PC-9 (cell line): ENCODE results near the gene FITM1. TPM values are rescaled to one million over a fixed set of nuclear protein-coding genes. Genes with fewer than 3 reads are reported as not detected.

Source experiments
- BruUV-seq: library from RNA; stranded (reverse); fragments of 400-500 nt; replicated peaks from 2 replicates; lab custom pipeline; 2021; lab: Mats Ljungman, UMichigan
- CTCF ChIA-PET: fragments of 300-600 bp; sonication (Branson Sonifier 250); formaldehyde crosslinking; loops from one replicate; lab custom pipeline; 2022; ENCODE audit warnings: antibody characterized with exemption; lab: Charles Lee
- POLR2A ChIA-PET: fragments of 300-600 bp; sonication (Branson Sonifier 250); formaldehyde crosslinking; loops from one replicate; lab custom pipeline; 2022; ENCODE audit warnings: antibody characterized with exemption; ENCODE audit not compliant: unreplicated experiment; lab: Charles Lee
- DNase-seq, 2 experiments: peaks; one replicate each; pipeline versions ENCODE4 v3.0.0 to v3.0.0-alpha.2; 2015 to 2022; ENCODE audit warnings: mixed read lengths in 1 of 2
- H2AFZ ChIP-seq: fragments of 200-600 bp; sonication (generic); 2 replicates; pipeline ENCODE4 v1.8.1; 2017; ENCODE audit warnings: antibody characterized with exemption
- H3F3A ChIP-seq: fragments of 200-600 bp; sonication (generic); 2 replicates; pipeline ENCODE4 v1.8.1; 2017; ENCODE audit warnings: antibody characterized with exemption, mild to moderate bottlenecking, low read depth; ENCODE audit not compliant: insufficient read depth
- H3K27ac ChIP-seq: fragments of 200-600 bp; sonication (generic); 2 replicates; pipeline ENCODE4 v1.6.1; 2016; ENCODE audit warnings: mixed run types
- H3K27me3 ChIP-seq: fragments of 200-600 bp; sonication (generic); 2 replicates; pipeline ENCODE4 v1.6.1; 2016; ENCODE audit warnings: low read depth, mixed run types; ENCODE audit not compliant: insufficient read depth
- H3K36me3 ChIP-seq: fragments of 200-600 bp; sonication (generic); 2 replicates; pipeline ENCODE4 v1.6.1; 2016; ENCODE audit warnings: low read depth, mixed run types
- H3K4me1 ChIP-seq: fragments of 200-600 bp; sonication (generic); replicated peaks from 2 replicates; pipeline ENCODE4 v1.6.1; 2016; ENCODE audit warnings: mixed run types; ENCODE audit not compliant: insufficient read depth
- H3K4me2 ChIP-seq: fragments of 200-600 bp; sonication (generic); 2 replicates; pipeline ENCODE4 v1.6.1; 2017; ENCODE audit warnings: mixed run types
- H3K4me3 ChIP-seq: fragments of 200-600 bp; sonication (generic); 2 replicates; pipeline ENCODE4 v1.6.1; 2016; ENCODE audit warnings: mixed run types
- H3K79me2 ChIP-seq: fragments of 200-600 bp; sonication (generic); 2 replicates; pipeline ENCODE4 v1.6.1; 2017; ENCODE audit warnings: low read depth, mixed run types
- H3K9me2 ChIP-seq: fragments of 200-600 bp; sonication (generic); 2 replicates; pipeline ENCODE4 v1.8.1; 2017; ENCODE audit warnings: mild to moderate bottlenecking; ENCODE audit not compliant: insufficient read depth
- H3K9me3 ChIP-seq: fragments of 200-600 bp; sonication (generic); 2 replicates; pipeline ENCODE4 v1.8.1; 2016; ENCODE audit warnings: low read depth; ENCODE audit not compliant: insufficient read depth
- H4K20me1 ChIP-seq: fragments of 200-600 bp; sonication (generic); 2 replicates; pipeline ENCODE4 v1.8.1; 2017; ENCODE audit not compliant: insufficient read depth
- EZH2 ChIP-seq: fragments of 200-600 bp; sonication (generic); IDR thresholded peaks from 2 replicates; pipeline ENCODE4 v1.8.0; 2017; ENCODE audit warnings: antibody characterized with exemption, low read depth
- intact Hi-C: fragments of 100-400 bp; cut with micrococcal nuclease; formaldehyde crosslinking; loops from one replicate; pipeline ENCODE4 v1.10.0; 2022; ENCODE audit not compliant: unreplicated experiment
- total RNA-seq: library from RNA; stranded (reverse); gene quantifications from 2 replicates; pipeline ENCODE4 v1.2.3, GENCODE V29; 2021
- TF ChIP-seq, protein P1 (sequence below): fragments of 200-600 bp; sonication (generic); conservative IDR thresholded peaks from 2 replicates; pipeline ENCODE4 v1.6.1; 2017; ENCODE audit warnings: mixed run types, antibody characterized with exemption, mild to moderate bottlenecking, moderate library complexity

FITM1 gene
- total RNA-seq, 1 experiment from 2014 or later = 0.72 TPM

DNA sequence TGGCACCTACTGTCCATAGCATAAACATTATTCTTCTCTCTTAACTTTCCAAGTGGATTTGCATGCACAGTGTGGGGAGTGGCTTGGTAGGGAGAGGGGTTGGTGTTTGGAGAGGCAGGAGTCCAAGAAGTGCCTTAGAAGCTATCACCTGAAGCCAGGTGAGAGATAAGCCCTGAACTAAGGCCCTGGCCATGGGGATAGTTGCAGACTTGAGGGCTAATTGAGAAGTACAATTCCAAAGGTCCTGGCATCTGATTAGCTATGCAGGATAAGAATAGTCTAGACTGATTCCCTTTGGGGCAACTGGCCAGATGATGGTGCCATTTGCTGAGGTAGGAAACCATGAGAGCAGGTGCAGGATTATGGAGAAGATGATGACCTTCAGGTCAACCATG lies 38.4 kb upstream of the FITM1 start:
- TF ChIP-seq EZH2 = no peak
- TF ChIP-seq, protein P1, sequence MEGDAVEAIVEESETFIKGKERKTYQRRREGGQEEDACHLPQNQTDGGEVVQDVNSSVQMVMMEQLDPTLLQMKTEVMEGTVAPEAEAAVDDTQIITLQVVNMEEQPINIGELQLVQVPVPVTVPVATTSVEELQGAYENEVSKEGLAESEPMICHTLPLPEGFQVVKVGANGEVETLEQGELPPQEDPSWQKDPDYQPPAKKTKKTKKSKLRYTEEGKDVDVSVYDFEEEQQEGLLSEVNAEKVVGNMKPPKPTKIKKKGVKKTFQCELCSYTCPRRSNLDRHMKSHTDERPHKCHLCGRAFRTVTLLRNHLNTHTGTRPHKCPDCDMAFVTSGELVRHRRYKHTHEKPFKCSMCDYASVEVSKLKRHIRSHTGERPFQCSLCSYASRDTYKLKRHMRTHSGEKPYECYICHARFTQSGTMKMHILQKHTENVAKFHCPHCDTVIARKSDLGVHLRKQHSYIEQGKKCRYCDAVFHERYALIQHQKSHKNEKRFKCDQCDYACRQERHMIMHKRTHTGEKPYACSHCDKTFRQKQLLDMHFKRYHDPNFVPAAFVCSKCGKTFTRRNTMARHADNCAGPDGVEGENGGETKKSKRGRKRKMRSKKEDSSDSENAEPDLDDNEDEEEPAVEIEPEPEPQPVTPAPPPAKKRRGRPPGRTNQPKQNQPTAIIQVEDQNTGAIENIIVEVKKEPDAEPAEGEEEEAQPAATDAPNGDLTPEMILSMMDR = no peak
- no peaks in the 10 kb centered on the region for H3K9me3 ChIP-seq
- peaks cover 12% of the 10 kb centered on the region for H3K4me1 ChIP-seq
- H3F3A ChIP-seq = peaks cover 4% of the 10 kb centered on the region; the same call in 1 of the 2 replicates
- H3K27me3 ChIP-seq = no peaks in the 10 kb centered on the region
- no peak overlapping the region for H3K4me2 ChIP-seq
- H3K36me3 ChIP-seq = no peaks in the 10 kb centered on the region
- intact Hi-C loops = loop anchor here (5.0 kb wide), 1 partner anchor 70 kb away; the partner anchor contains the start of gene IRF9
- no TSS peak for BruUV-seq
- ChIA-PET CTCF (interaction anchor here (0.6 to 0.9 kb wide), 4 partner anchors 34 to 159 kb away, joined by 3 to 7 read pairs (median 4); no protein-coding TSS in a partner anchor), POLR2A (no interaction called here)
- no peak overlapping the region for H2AFZ ChIP-seq
- H4K20me1 ChIP-seq = no peaks in the 10 kb centered on the region
- no peak overlapping the region for H3K4me3 ChIP-seq
- DNase-seq = no peak
- H3K27ac ChIP-seq = no peak overlapping the region
- 0 out of 2 replicates have a peak, but pooled peaks cover 3% of the 10 kb centered on the region for H3K9me2 ChIP-seq
- peaks cover 12% of the 10 kb centered on the region for H3K79me2 ChIP-seq

- intact Hi-C loops = loop anchor here (5.0 kb wide), 1 partner anchor 70 kb away; the partner anchor contains the start of gene IRF9
- Histone ChIP-seq H3K27me3 (no peaks in the 10 kb centered on the region), H3K4me3 (no peak overlapping the region), H3K9me2 (0 out of 2 replicates have a peak, but pooled peaks cover 3% of the 10 kb centered on the region), H2AFZ (no peak overlapping the region), H3K79me2 (peaks cover 12% of the 10 kb centered on the region), H4K20me1 (no peaks in the 10 kb centered on the region), H3K4me1 (peaks cover 12% of the 10 kb centered on the region), H3K36me3 (no peaks in the 10 kb centered on the region), H3K27ac (no peak overlapping the region), H3F3A (peaks cover 4% of the 10 kb centered on the region; the same call in 1 of the 2 replicates), H3K9me3 (no peaks in the 10 kb centered on the region), H3K4me2 (no peak overlapping the region)
- ChIA-PET POLR2A (no interaction called here), CTCF (interaction anchor here (0.9 kb wide), 1 partner anchor 34 kb away, joined by 3 read pairs; no protein-coding TSS in a partner anchor)
- no peak for TF ChIP-seq EZH2
- TF ChIP-seq, protein P1 = no peak
- no TSS peak for BruUV-seq
- DNase-seq = no peak
Observed at GRCh38 chr14:24092505-24093206, 37.8 kb upstream of the FITM1 start.

DNA sequence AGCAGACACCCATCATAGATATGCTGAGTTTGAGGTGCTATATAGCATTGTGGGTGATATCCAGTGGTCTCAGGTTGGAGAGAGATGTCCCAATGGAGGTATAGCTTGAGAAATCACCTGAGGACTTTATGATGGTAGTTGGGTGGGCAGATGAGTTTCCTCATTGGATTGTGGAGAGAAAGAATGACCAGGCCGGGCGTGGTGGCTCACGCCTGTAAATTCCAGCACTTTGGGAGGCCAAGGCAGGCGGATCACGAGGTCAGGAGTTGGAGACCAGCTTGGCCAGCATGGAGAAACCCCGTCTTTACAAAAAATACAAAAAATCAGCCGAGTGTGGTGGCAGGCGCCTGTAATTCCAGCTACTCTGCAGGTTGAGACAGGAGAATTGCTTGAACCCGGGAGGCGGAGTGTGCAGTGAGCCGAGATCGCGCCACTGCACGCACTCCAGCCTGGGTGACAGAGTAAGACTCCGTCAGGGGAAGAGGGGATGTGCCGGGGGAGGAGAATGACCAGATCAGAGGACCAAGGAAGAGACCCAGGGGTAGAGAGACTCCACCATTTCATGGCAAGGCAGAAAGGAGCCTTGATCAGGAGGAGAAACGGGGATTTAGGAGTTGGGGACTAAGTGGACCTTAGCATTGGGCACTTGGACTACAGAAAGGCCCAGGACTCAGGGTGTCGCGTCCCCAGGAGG lies 37.1 kb upstream of the FITM1 start:
- peaks cover 4% of the 10 kb centered on the region; the same call in 1 of the 2 replicates for H3F3A ChIP-seq
- ChIA-PET POLR2A (interaction anchor here (0.6 to 0.9 kb wide), 7 partner anchors 9 to 490 kb away, joined by 3 to 11 read pairs (median 4); partner anchors contain the start of genes NYNRIN and PSME1), CTCF (interaction anchor here (0.6 to 1.3 kb wide), 6 partner anchors 12 to 604 kb away, joined by 3 to 25 read pairs (median 4); partner anchors contain the start of gene LTB4R2)
- intact Hi-C loops = loop anchor here (5.0 kb wide), 1 partner anchor 69 kb away; the partner anchor contains the start of gene IRF9
- H3K4me3 ChIP-seq = no peak overlapping the region; the same call in 1 of the 2 replicates
- TF ChIP-seq, protein P1 = no peak
- no peak for TF ChIP-seq EZH2
- no peaks in the 10 kb centered on the region for H3K36me3 ChIP-seq
- 0 out of 2 replicates have a peak, but pooled peaks cover 3% of the 10 kb centered on the region for H3K9me2 ChIP-seq
- peak overlapping the region; percentile 52 for H3K4me2 ChIP-seq
- peaks cover 12% of the 10 kb centered on the region for H3K4me1 ChIP-seq
- H3K27ac ChIP-seq = peak overlapping the region; percentile 83
- H3K27me3 ChIP-seq = no peaks in the 10 kb centered on the region
- peaks cover 12% of the 10 kb centered on the region for H3K79me2 ChIP-seq
- DNase-seq = no peak
- H2AFZ ChIP-seq = peak overlapping the region; percentile 68; the same call in 1 of the 2 replicates
- H3K9me3 ChIP-seq = no peaks in the 10 kb centered on the region
- BruUV-seq = TSS peak; percentile 78
- H4K20me1 ChIP-seq = no peaks in the 10 kb centered on the region
